Esophagus squamous epithelium (tissue), 4 donors: Measurements from ENCODE around the gene ANAPC4.

Experiments used
- CTCF ChIP-seq, 6 experiments: fragments of 450-650 bp in 4 of 6; fragments of 200-600 bp in 2 of 6; sonication (generic) in 2 of 6; IDR thresholded peaks; one replicate each; pipeline ENCODE4 v1.5.1; 2016 to 2019; ENCODE audit warnings: antibody characterized with exemption in 6 of 6, mild to moderate bottlenecking in 4 of 6, moderate library complexity in 4 of 6
- POLR2A ChIP-seq, 4 donors: fragments of 450-650 bp; IDR thresholded peaks; one replicate each; pipeline ENCODE4 v1.6.1; 2017; ENCODE audit warnings: antibody characterized with exemption in 4 of 4, mild to moderate bottlenecking in 4 of 4, moderate library complexity in 3 of 4

- TF ChIP-seq CTCF (IDR thresholded peaks at IDR 0.05) (no peak), POLR2A (IDR thresholded peaks at IDR 0.05) (no peak)
Observed at GRCh38 chr4:25466966-25467697, 90.1 kb downstream of the ANAPC4 start.
